Retina (tissue), 1 donor: ENCODE measurements around the gene CADM1.

Source experiments
- DNase-seq: peaks from one replicate; pipeline ENCODE4 v3.0.0-alpha.2; 2016

Gene CADM1

GRCh38 chr11:115347106-115347505, 157.1 kb downstream of the CADM1 start:
- DNase-seq, result no peak

- no peak for DNase-seq
Measured at GRCh38 chr11:115345840-115346239, 158.4 kb downstream of the CADM1 start.

GRCh38 chr11:115345361-115345760, 158.9 kb downstream of the CADM1 start:
- no peak for DNase-seq

GRCh38 chr11:115344846-115345245, 159.4 kb downstream of the CADM1 start:
- peak; percentile 28 for DNase-seq

DNA sequence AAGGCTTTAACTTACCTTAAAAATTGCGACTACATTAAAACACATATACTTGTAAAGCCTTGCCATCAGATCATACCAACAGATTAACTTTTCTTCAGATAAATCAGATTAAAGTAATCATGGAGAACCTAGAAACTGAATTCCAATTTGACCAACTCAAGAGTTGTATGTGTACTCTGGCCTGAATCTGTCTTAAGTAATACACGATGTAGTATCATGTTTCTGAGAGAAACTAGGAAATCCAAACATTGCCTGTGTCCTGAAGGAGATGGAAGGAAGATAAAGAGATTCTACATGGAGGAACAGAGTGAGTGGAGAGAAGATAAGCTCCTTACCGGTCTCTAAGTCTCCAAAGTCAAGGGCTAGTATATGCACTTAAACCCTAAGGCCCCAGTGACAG, 162.1 kb downstream of the CADM1 start:
- DNase-seq, result no peak

DNA sequence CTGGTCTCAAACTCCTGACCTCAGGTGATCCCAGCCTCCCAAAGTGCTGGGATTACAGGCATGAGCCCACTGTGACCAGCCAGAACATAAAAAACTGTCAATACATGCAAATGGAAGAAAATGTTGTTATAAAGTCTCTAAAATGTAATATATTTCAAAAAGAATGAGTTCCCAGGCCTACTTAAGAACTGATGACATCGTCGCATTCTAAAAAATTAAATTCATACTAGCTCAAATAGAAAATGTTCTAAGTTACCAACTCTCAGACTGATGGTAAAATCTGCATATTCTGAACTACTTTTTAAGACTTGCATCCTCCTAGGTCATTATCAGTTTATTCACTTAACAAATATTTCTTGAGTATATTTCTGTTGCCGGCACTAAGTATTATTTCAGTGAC, 163.3 kb downstream of the CADM1 start:
- DNase-seq, result no peak

- DNase-seq, result no peak
Measured at GRCh38 chr11:115338476-115338875, 165.7 kb downstream of the CADM1 start.

GRCh38 chr11:115334932-115335788, 169.1 kb downstream of the CADM1 start:
- no peak for DNase-seq

- DNase-seq, result no peak
Measured at GRCh38 chr11:115333949-115334348, 170.3 kb downstream of the CADM1 start.

GRCh38 chr11:115333121-115333520, 171.1 kb downstream of the CADM1 start:
- DNase-seq, result no peak

DNA sequence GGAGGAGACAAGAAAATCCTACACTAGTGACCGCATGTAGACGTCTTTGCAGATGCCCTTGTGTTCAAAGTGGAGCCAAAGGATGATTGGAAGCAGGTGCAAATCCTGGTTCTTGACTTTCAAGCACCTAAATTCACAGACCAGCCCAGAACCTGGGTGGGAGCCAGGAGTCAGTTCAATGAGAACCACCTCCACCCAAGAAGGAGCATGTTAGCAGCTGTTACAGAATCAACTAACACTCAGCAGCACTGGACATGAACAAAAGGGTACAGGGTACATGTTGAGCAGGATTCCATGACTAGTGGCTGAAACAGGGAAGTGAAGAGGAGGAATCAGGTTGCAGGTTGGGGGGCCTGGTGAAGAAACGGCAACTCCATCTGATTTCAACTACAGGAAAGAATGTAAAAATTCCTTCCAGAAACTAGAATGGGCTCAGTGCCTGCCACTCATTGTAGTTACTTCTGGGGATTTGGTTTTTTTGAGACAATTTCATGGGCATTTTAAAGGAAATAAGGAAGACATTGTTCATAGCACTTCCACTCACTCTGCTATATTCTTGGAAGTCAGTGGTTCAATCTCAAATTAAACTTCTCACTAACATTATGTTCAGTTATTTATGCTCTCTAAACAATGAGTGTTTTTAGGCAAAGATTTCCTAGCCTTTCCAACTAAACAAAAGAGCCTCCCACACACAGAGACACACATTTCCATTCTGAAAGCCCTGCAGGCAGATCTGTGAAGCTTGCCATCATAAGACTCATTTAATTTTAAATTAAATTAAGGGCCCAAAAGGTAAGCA, 173.3 kb downstream of the CADM1 start:
- no peak for DNase-seq

DNA sequence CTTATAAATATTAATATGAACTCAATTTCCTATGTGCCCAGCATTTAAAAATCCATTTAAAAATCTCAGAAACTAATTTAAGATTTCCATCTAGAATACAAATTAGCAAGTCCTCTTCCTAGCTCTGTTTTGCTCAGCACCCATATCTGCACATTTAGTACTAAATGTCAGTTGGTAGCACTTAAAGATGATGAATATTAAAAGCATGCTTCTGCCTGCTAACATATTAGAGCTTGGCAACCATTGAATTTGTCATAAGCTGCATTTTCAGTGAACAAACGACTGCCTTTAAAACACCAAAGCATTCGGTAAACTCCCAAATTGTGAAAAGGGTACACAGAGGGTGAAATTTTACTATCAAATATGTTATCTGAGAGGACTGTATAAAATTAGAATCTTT, 177.7 kb downstream of the CADM1 start:
- DNase-seq, result no peak

- DNase-seq, result no peak
Measured at GRCh38 chr11:115325523-115325922, 178.7 kb downstream of the CADM1 start.

DNA sequence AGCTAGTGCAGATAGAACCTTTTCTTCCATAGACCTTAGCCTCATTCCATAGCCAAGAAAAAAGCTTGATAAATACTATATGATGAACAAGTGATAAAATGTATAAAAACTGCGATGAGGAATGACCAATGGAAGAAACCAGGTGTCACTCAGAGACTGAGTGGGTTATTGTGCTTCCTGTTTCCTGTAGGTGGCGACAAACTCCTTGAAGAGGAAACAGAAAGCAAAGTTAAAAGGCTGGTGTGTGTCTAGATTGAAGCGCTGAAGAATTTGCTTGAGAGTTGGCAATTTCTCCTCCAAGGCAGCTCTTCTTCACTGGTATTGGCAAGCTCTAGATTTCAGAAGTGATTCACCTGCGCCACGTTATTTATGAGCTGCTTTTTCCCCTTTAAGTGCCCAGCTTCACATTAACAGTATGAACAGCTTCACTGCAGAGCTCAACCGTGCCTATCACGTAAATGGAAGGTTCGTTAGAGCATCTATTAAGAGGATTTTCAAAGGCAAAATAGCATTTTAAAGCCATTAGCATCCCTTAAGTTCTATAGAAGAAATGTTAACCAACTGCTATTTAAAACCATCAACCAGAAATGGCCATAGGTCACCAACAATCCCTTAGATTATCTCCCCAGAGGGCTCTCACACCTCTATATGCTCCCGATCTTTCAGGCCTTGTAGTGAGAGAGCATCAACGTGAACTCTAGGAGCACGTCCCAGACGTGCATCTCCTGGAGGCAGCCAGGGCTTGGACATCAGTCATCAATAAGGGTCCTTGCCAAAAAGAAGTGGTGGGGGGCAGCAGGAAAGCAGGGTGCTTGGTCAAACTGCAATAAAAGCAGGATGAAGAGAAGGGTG, 179.4 kb downstream of the CADM1 start:
- peak; percentile 81 for DNase-seq

DNA sequence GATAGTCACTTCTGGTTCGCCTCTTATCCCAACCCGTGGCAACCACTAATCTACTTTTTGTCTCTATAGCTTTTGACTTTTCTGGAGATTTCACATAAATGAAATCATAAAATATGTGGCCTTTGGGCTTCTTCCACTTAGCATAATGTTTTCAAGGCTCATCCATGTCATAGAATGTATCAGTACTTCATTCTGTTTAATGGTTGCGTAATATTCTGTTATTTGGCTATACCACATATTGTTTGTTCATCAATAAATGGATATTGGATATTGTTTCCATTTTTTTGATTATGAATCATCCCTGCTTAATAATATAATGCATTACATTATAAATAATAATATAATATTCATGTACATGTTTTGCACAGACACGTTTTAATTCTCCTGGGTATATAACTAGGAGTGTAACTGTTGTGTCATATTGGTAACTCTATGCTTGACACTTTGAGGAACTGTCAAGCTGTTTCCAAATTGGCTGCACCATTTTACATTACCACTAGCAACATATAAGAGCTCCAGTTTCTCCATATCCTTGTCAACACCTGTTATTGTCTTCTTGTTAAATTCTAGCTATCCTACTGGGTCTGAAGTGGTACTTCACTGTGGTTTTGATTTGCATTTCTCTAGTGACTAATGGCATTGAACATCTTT, 181.5 kb downstream of the CADM1 start:
- no peak for DNase-seq

DNA sequence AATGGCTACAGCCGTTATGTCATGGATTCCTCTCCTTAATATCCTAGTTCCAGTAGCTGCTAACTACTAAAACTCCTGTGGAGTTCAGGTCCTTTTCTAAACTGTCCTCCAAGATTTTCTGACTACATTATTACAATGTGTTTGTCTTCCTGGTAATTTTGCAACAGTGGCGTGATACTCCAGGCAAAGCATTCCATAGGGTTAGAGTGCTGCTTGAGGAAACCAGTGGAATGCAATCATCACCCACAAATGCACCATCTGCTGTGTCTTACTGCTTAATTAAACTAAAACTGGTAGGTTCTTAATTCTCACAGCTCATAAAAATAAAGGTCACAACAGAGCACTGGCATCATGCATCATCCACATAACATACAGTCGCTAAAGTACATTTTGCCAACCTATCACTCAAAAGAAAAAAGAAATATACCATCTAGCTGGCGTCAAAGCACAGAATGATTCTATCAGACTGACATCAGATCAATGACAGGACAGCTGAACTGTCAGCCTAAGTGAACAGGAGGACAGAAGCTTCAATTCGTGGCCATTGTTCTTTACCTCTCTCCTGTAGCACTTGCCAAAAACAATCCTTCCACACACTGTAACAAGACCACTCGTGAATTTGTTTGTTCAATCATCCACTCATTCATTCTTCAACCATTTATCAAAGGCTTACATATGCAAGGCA, 182.5 kb downstream of the CADM1 start:
- peak; percentile 33 for DNase-seq

- DNase-seq, result no peak
Measured at GRCh38 chr11:115317277-115318185, 186.7 kb downstream of the CADM1 start.

GRCh38 chr11:115316696-115317095, 187.5 kb downstream of the CADM1 start:
- DNase-seq, result no peak

- DNase-seq, result no peak
Measured at GRCh38 chr11:115314330-115314920, 189.8 kb downstream of the CADM1 start.

DNA sequence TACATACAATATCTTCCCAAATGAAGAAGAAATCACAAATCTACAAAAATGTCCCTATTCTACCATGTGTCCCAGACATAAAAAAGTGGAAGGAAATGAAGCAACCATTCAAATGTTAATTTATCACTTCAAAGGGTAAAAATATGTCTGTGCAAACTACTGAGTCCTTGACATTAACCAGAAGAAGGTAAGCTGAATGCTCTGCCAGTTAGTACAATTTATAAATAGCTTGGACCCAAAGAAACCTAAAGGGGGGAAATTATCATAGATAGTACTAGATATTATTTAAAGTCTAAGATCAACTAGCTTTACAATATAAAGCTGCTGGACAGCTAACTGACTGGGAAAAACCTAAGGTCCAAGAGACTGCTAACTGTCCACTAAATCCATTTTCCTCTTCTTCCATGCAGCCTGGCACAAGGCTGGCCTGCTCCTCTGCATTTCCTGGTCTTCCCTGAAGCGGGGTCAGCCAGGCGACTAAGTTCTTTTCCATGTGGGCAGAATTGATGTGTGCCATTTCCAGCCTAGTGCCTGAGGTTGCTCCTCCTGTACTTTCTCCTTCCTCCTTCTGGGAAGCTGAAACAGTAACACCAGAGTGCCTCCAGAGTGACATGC, 190.9 kb downstream of the CADM1 start:
- DNase-seq, result no peak
